Liver (tissue), 3 donors: ENCODE results near the gene PPFIBP1.
"Not testable (repeated sequence)": the region's sequence is repeated elsewhere in the genome, so short reads cannot be mapped to it uniquely, and the experiment has no call there.

ENCODE experiments used
- GABPA ChIP-seq, 2 donors: IDR thresholded peaks in 1 of 2; conservative IDR thresholded peaks in 1 of 2; 2 replicates each; pipeline ENCODE4 v1.6.1; 2016; ENCODE audit warnings: antibody characterized with exemption in 2 of 2, mild to moderate bottlenecking in 1 of 2, moderate library complexity in 1 of 2
- JUND ChIP-seq, 2 donors: IDR thresholded peaks; 2 replicates each; pipeline ENCODE4 v1.6.1; 2016; ENCODE audit warnings: antibody characterized with exemption in 2 of 2
- TAF1 ChIP-seq: conservative IDR thresholded peaks from 2 replicates; pipeline ENCODE4 v1.6.1; 2016; ENCODE audit warnings: antibody characterized with exemption, mild to moderate bottlenecking
- TF ChIP-seq, protein P1 (sequence below): fragments of 150-350 bp; IDR thresholded peaks from 2 replicates; pipeline ENCODE4 v1.5.1; 2017; ENCODE audit warnings: improper control_type of control experiment, low read depth, low read length; ENCODE audit not compliant: missing input control
- TF ChIP-seq, protein P2 (sequence below): IDR thresholded peaks from 2 replicates; pipeline ENCODE4 v1.6.1; 2016; ENCODE audit warnings: antibody characterized with exemption
- TF ChIP-seq, protein P3 (sequence below): IDR thresholded peaks from 2 replicates; pipeline ENCODE4 v1.6.1; 2016; ENCODE audit warnings: antibody characterized with exemption
- TF ChIP-seq, protein P4 (sequence below): IDR thresholded peaks from 2 replicates; pipeline ENCODE4 v1.6.1; 2016; ENCODE audit warnings: antibody characterized with exemption
- donor health status: healthy.
- donor health status: healthy.

DNA sequence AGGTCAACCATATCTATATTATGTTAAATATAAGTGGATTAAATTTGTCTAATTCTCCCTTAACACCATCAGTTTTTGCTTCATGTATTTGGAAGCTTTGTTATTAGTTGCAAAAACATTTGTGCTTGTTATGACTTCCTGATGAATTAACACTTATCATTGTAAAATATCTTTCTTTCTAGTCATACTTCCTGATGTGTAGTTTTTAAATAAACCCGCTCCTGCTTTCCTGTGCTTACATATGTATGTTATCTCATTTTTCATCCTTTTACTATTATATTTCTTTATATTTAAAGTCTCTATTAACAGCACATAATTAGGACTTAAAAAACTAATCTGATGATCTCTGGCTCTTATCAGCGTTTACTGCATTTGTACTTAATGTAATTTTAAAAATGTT, 106.2 kb downstream of the PPFIBP1 start:
- TF ChIP-seq, protein P1, sequence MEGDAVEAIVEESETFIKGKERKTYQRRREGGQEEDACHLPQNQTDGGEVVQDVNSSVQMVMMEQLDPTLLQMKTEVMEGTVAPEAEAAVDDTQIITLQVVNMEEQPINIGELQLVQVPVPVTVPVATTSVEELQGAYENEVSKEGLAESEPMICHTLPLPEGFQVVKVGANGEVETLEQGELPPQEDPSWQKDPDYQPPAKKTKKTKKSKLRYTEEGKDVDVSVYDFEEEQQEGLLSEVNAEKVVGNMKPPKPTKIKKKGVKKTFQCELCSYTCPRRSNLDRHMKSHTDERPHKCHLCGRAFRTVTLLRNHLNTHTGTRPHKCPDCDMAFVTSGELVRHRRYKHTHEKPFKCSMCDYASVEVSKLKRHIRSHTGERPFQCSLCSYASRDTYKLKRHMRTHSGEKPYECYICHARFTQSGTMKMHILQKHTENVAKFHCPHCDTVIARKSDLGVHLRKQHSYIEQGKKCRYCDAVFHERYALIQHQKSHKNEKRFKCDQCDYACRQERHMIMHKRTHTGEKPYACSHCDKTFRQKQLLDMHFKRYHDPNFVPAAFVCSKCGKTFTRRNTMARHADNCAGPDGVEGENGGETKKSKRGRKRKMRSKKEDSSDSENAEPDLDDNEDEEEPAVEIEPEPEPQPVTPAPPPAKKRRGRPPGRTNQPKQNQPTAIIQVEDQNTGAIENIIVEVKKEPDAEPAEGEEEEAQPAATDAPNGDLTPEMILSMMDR = not testable (repeated sequence)
- TF ChIP-seq, protein P2, sequence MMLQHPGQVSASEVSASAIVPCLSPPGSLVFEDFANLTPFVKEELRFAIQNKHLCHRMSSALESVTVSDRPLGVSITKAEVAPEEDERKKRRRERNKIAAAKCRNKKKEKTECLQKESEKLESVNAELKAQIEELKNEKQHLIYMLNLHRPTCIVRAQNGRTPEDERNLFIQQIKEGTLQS = not testable (repeated sequence)
- not testable (repeated sequence) for TF ChIP-seq GABPA (IDR thresholded peaks at IDR 0.05 in 1 of 2, conservative IDR thresholded peaks at IDR 0.05 in 1 of 2); JUND (IDR thresholded peaks at IDR 0.05); TAF1
- TF ChIP-seq, protein P3, sequence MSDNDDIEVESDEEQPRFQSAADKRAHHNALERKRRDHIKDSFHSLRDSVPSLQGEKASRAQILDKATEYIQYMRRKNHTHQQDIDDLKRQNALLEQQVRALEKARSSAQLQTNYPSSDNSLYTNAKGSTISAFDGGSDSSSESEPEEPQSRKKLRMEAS = not testable (repeated sequence)
- TF ChIP-seq, protein P4, sequence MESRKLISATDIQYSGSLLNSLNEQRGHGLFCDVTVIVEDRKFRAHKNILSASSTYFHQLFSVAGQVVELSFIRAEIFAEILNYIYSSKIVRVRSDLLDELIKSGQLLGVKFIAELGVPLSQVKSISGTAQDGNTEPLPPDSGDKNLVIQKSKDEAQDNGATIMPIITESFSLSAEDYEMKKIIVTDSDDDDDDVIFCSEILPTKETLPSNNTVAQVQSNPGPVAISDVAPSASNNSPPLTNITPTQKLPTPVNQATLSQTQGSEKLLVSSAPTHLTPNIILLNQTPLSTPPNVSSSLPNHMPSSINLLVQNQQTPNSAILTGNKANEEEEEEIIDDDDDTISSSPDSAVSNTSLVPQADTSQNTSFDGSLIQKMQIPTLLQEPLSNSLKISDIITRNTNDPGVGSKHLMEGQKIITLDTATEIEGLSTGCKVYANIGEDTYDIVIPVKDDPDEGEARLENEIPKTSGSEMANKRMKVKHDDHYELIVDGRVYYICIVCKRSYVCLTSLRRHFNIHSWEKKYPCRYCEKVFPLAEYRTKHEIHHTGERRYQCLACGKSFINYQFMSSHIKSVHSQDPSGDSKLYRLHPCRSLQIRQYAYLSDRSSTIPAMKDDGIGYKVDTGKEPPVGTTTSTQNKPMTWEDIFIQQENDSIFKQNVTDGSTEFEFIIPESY = not testable (repeated sequence)
